HG03558 (cell line): ENCODE data around the gene FXYD5.
"Not testable (repeated sequence)": the region's sequence is repeated elsewhere in the genome, so short reads cannot be mapped to it uniquely, and the experiment has no call there.

Source experiments
- ATAC-seq: cut with Tn5 transposase; IDR thresholded peaks from one replicate; pipeline ENCODE4 v1.9.1; 2021; ENCODE audit warnings: moderate number of reproducible peaks; ENCODE audit not compliant: unreplicated experiment; ENCODE audit errors: extremely low read depth

FXYD5 gene

DNA sequence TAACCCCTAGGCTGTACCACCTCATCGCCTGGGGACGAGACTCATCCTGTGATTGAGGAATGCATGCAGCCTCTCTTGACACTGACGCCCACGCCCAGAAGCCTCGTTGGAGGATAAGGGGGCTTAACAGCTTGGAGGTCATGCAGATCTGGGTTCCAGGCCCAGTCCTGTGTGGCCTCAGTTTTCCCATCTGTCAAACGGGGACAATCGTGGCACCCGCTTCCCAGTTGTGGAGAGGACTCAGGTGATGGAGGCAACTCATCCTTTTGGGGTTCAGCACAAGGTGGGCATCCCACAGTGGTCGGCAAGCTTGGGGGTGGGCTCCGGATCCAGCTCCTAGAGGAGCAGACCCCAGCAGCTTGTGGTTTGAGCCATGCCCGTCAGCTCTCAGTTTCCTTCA lies 18.3 kb upstream of the FXYD5 start:
- ATAC-seq: no peak

DNA sequence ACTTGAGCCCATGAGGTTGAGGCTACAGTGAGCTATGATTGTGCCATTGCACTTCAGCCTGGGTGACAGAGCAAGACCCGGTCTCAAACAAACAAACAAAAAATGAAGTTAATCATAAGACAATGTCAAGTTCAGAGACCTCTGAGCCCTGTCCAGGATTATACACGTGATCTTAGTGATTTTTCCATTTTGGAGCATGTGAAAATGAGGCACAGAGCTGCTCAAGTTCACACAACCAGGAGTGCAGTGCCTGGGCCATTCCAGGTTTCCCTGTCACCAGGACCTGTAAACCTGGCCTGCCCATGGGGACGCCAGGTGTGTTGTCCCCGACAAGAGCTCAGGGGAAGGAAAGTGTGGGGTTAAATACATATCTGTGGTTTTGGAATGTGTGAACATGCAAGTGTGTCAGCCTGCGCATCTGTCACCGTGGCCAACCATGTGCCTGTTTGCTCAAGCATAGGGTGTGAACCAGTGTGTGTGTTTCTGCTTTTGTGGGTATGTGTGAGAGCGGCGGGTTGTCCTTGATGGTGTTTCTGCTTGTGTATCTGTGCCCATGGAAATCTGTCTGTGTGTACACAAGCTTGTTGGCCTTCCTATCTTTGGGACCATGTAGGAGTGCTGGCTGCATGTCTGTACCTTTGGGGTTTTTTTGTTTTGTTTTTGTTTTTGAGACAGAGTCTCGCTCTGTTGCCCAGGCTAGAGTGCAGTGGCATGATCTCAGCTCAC lies 17.4 kb upstream of the FXYD5 start:
- ATAC-seq: no peak

DNA sequence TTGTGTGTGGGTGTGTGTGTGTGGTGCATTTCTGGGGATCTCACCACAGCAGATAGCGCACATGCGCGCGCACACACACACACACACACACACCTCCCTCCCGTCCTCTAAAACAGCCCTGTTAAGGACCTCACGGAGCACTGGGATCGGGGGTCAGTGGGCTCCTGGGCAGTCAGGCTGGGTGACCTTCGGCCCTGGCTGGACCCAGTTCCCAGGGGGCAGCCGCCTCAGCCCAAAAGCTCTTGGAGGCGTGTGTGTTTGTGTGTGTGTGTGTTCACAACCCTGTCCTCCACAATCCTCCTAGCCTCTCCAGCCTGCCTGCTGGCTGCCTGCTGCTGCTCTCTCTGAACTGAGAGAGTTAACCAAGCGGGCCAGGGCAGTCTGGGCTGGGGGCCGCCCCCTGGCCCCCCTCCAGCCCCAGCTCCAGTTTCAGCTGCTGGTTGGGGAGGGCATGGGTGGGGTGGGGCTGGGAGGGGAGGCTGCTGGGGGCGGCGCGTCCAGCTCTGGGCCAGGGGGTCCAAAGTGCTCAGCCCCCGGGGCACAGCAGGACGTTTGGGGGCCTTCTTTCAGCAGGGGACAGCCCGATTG lies 16.1 kb upstream of the FXYD5 start, which contains the start of gene FXYD1:
TSS of gene FXYD1 (plus strand) at position 520 of the 588 bp plus-strand sequence. CDS start 1,256 bp downstream, outside the sequence.
- no peak for ATAC-seq

GRCh38 chr19:35140207-35140961 lies 14.2 kb upstream of the FXYD5 start:
- no peak for ATAC-seq

DNA sequence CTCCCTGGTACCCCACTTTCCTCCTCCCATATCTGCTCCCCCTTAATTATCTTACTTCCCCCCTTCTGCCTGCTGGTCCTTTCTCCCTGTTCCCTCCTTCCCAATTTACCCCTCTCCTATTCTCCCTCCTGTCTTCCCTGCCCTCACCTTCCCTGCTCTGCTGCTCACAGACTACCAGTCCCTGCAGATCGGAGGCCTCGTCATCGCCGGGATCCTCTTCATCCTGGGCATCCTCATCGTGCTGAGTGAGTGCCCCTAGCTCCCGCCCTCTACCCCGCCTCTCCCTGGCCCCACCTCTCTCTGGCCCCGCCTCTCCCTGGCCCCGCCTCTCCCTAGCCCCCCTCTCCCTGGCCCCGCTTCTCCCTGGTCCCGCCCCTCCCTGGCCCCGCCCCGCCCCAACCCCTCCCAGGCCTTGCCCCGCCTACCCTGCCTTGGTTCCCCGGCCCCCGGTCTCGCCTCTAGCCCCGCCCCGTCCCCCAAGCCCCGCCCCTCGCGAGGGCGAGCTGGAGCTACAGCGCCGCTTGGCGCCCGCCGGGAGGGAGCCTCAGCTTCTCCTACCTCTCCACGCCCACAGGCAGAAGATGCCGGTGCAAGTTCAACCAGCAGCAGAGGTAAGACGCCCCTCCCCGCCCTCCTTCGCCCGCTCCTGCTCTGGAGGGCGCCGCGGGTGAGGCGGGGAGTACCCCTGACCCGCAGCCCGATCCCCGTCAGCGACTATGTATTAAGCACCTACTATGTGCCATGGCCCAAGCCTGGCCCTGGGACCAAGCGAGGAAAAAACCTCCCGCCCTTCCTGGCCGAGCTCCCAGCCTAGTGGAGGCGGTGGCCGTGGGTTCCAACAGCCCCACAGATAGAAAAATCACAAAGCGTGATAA lies 13.3 kb upstream of the FXYD5 start:
- no peak for ATAC-seq

DNA sequence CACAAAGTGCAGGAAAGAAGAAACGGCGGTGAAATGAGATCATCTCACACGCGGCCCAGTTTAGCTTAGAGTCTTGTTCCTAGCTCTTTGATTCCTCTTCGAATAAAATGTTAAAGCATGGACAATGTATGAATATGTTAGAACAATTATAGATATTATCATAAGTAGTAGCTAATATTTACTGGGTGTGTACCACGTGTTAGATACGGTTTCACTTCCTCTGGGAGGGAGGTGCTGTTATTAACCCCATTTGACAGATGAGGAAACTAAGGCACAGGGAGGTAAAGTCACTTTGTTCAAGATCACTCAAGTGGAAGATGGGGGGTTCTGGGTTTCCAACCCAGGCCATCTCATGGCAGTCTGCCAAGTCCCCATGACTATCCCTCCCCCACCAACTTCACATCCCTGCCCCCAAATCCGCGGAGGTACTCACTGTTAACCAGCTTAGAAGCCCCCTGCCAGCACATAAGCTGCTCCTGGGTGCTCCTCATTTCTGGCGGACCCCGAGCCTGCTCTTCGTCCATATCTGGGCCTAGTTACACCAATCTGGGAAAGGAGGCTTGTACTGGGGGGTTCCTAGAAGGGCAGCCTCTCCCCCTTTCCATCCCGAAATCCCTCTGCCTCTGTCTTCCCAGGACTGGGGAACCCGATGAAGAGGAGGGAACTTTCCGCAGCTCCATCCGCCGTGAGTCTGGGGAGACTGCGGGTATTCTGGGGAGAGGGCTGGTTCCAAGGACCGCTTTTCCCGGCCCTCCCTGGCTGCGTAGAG lies 12.5 kb upstream of the FXYD5 start:
- no peak for ATAC-seq

- no peak for ATAC-seq
Measured at GRCh38 chr19:35142606-35143230, 11.8 kb upstream of the FXYD5 start.

DNA sequence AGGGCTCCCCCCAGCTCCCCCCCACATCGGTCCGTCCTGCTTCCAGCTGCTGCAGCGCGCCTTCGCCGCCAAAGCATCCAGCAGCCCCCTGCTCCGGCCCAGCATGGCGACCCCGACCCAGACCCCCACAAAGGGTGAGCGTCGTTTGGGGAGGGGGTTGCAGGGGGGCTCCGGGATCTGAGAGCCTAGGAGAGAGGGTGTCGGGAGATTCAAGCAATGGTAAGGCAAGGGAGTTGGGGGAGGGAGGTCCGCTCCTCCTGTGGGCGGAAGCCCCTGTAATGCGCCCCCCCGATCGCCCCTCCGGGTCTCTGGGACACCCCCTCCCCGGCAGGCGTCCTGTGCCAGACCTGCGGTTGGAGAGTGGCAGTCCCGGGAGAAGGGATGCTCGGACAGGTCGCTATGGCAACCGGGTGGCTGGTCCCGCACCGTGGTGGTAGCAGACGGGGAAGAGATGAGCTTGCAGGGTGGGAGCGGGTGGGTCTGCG lies 11.3 kb upstream of the FXYD5 start, which contains the start of gene FXYD7:
TSS of gene FXYD7 (plus strand) at position 25 of the 485 bp plus-strand sequence. CDS start at position 104, 79 bp downstream.
- ATAC-seq: no peak

DNA sequence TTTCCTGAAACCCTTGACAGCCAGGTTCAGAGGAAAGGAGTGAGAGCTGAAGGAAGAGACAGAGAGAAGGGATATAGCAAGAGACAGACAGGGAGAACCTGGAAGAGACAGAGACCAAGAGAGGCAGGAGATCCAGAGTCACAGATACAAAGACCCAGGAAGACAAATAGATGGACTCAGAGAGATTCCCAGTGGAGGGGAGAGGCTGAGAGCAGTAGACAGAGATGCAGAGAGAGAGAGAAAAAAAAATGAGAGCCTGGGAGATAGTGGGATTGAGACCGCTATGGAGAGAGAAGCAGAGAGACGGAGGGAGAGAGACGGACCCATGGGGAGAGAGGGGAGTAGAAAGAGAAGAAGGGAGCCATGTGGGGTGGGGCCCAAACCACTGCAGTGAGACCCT lies 10.7 kb upstream of the FXYD5 start:
- ATAC-seq: no peak

GRCh38 chr19:35144259-35144599 lies 10.3 kb upstream of the FXYD5 start:
- ATAC-seq: no peak

DNA sequence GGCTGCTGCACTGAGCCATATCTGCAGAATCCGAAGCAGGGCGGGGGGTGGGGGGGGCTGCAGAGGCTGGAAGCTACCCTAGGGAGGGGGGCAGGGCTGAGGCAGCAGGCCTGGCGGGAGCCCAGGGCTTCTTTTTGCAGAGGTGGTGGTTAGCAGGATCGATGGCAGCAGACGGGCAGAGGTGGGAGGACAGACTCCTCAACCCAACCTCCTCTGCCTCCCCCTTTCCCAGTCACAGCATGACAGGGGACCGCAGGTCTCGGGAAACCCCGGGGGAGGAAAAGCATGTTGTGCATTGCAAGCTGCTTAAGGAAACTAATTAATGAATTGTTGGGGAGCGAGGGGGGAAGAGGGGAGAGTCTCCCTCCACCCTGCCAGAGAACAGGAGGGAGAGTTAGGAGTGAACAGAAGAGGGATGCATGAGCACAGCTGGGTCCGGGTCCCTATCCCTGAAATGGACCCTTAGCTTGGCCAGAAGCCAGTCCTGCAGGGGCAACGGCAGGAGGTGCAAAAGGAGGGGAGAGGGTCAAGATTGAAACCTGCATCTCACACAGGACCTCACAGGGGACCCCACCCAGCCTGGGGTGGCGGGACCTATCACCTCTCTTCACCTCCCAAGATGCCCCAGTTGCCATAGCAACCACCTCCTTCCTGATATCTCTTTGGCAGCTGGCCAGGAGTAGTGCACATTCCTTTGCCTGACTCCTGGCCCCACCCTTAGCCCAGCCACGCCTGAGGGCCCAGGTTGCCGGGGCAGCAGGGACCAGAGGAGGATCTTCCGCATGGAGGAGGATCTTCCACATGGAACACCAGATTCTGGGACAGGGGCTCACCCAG lies 9.7 kb upstream of the FXYD5 start:
- ATAC-seq: no peak

- no peak for ATAC-seq
Measured at GRCh38 chr19:35146746-35147459, 7.6 kb upstream of the FXYD5 start.

DNA sequence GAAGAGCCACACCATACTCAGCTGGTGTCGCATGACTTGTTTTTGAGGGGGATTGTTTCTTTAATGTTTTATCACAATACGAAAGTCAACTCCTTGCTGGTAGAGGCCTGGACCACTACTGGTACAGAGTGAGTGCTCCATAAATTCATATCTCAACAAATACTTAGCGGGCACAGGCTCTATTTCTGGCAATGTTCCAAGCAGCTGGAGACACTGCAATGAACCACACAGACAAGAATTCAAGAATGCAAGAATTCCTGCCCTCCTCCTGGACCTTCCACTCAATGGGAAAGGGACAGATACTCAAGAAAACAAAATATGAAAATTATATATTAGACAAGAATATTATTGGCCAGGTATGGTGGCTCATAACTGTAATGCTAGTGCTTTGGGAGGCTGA lies 5.1 kb upstream of the FXYD5 start:
- ATAC-seq: no peak

DNA sequence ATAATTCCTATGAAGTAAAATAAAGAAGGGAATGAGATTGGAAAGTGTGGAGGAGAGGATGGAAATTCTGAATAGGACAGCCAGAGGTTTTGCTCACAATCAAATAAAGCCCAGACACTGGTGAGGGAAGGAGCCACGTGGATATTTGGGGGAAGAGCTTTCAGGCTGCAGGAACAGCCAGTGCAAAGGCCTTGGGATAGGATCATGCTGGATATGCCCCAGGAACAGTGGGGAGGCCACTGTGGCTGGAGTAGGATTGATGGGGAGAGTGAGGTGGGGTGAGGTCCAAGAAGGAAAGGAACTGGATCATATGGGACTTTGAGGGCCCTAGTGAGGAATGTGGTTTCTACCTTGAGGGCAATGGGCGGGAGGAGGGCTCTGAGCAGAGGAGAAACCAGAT lies 4.1 kb upstream of the FXYD5 start:
- no peak for ATAC-seq

DNA sequence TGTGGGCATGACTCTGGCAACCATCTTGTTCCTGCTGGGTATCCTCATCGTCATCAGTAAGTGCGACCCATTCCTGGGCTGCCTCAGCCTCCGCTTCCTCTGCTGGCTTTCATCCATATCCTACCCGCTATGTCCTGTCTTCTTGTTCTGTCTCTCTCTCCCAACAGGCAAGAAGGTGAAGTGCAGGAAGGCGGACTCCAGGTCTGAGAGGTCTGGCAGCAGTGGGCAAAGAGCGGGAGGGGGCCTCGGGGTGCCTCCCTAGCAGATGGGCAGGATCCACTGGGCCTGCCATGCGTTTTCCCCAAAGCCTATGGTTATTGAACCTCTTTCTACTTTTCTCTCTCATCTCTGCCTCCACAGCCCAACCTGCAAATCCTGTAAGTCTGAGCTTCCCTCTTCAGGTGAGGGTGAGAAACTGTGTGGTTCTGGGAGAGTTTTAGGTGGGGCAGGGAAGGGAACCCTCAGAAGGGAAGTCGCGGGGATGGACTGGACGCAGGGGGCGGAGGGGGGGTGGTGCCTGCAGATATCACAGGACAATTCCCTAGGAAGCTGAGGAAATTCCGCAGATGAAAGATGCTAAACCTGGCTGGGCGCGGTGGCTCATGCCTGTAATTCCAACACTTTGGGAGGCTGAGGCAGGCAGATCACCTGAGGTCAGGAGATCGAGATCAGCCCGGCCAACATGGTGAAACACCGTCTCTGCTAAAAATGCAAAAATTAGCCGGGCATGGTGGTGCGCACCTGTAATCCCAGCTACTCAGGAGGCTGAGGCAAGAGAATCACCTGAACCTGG lies 3.1 kb upstream of the FXYD5 start:
- no peak for ATAC-seq

GRCh38 chr19:35153129-35153522 lies 1.4 kb upstream of the FXYD5 start:
- not testable (repeated sequence) for ATAC-seq
